DOHH2 (cell line): Measurements from ENCODE around the gene GREM1.

Experiments used
- H3F3A ChIP-seq: fragments of 200-600 bp; sonication (generic), shearing (Covaris generic); 2 replicates; pipeline ENCODE4 v1.6.0; 2016; ENCODE audit warnings: antibody characterized with exemption, mild to moderate bottlenecking; ENCODE audit not compliant: control insufficient read depth, insufficient read depth
- H3K27ac ChIP-seq: fragments of 200-600 bp; sonication (generic); 2 replicates; pipeline ENCODE4 v1.5.1; 2014; ENCODE audit warnings: low read depth, mild to moderate bottlenecking, low read length, moderate library complexity
- H3K27me3 ChIP-seq: fragments of 200-600 bp; sonication (generic); 2 replicates; pipeline ENCODE4 v1.6.1; 2014; ENCODE audit warnings: mild to moderate bottlenecking, low read length, mixed read lengths; ENCODE audit not compliant: control insufficient read depth
- H3K36me3 ChIP-seq: fragments of 200-600 bp; sonication (generic); 2 replicates; pipeline ENCODE4 v1.6.1; 2014; ENCODE audit warnings: mild to moderate bottlenecking, low read length, moderate library complexity, mixed read lengths; ENCODE audit not compliant: control insufficient read depth
- H3K4me1 ChIP-seq: fragments of 200-600 bp; sonication (generic); 2 replicates; pipeline ENCODE4 v1.6.1; 2014; ENCODE audit warnings: mild to moderate bottlenecking, low read length, mixed read lengths; ENCODE audit not compliant: control insufficient read depth
- H3K4me2 ChIP-seq: fragments of 200-600 bp; sonication (generic); 2 replicates; pipeline ENCODE4 v1.6.0; 2014; ENCODE audit warnings: mild to moderate bottlenecking, low read length, moderate library complexity
- H3K4me3 ChIP-seq: fragments of 200-600 bp; sonication (generic); 2 replicates; pipeline ENCODE4 v1.5.1; 2014; ENCODE audit warnings: mild to moderate bottlenecking, low read length, mixed read lengths
- H3K79me2 ChIP-seq: fragments of 200-600 bp; sonication (generic); 2 replicates; pipeline ENCODE4 v1.6.1; 2014; ENCODE audit warnings: mild to moderate bottlenecking, low read length, mixed read lengths; ENCODE audit not compliant: control insufficient read depth
- H3K9me2 ChIP-seq: fragments of 200-600 bp; sonication (generic); replicated peaks from 2 replicates; pipeline ENCODE4 v1.6.1; 2014; ENCODE audit warnings: mild to moderate bottlenecking, low read length, mixed read lengths; ENCODE audit not compliant: control insufficient read depth
- H3K9me3 ChIP-seq: fragments of 200-600 bp; sonication (generic); 2 replicates; pipeline ENCODE4 v1.6.1; 2014; ENCODE audit warnings: antibody characterized with exemption, low read length, mixed read lengths; ENCODE audit not compliant: control insufficient read depth, insufficient read depth
- H4K20me1 ChIP-seq: fragments of 200-600 bp; sonication (generic); 2 replicates; pipeline ENCODE4 v1.6.0; 2014; ENCODE audit warnings: low read depth, mild to moderate bottlenecking, antibody characterized with exemption, low read length, moderate library complexity; ENCODE audit not compliant: control insufficient read depth, insufficient read depth
- EZH2phosphoT487 ChIP-seq: fragments of 200-600 bp; sonication (generic); IDR thresholded peaks from 2 replicates; pipeline ENCODE4 v1.6.1; 2017; ENCODE audit warnings: borderline replicate concordance, mild to moderate bottlenecking, antibody characterized with exemption, low read length, moderate library complexity, mixed read lengths
- TF ChIP-seq, protein P1 (sequence below): fragments of 200-600 bp; sonication (generic); IDR thresholded peaks from one replicate; pipeline ENCODE4 v1.5.1; 2014; ENCODE audit warnings: antibody characterized with exemption, mild to moderate bottlenecking, low read depth, low read length; ENCODE audit not compliant: poor library complexity, severe bottlenecking

Gene GREM1

DNA sequence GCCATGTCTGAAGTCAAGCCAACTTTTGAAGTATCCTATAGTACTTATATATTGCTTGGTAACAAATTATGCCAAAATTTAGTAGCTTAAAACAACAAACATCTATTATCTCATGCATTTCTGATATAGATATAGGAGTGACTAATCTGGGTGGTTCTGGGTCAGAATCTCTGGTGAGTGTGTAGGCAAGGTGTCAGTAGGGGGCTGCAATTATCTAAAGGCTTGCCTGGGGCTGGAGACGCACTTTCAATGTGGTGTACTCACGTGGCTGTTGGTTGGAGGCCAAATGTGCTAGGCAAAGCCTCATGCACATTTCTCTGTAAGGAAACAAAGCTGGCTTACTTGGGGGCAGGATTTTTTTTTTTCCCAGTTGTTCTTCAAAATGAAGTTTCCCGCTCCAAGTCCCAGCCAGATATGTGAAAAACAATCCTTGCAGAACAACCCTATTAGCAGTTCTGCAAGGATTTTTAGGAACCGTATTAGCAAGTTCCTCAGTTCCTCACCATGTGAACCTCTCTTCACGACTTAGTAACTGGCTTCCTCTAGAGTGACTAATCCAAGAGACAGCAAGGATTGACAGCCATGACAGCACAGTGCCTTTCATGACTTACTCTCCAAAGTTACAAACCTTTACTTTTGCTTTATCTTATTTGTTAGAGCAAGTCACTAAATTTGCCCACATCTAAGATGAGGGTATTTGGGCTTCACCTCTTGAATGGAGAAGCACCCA is 25.8 kb downstream of the GREM1 start:
- H3K27me3 ChIP-seq, result no peaks in the 10 kb centered on the region
- no peaks in the 10 kb centered on the region for H3K4me1 ChIP-seq
- no peaks in the 10 kb centered on the region for H3K36me3 ChIP-seq
- no peaks in the 10 kb centered on the region for H4K20me1 ChIP-seq
- no peak overlapping the region for H3K4me2 ChIP-seq
- no peak overlapping the region for H3K27ac ChIP-seq
- H3F3A ChIP-seq, result no peaks in the 10 kb centered on the region
- no peaks in the 10 kb centered on the region for H3K9me3 ChIP-seq
- TF ChIP-seq, protein P1, sequence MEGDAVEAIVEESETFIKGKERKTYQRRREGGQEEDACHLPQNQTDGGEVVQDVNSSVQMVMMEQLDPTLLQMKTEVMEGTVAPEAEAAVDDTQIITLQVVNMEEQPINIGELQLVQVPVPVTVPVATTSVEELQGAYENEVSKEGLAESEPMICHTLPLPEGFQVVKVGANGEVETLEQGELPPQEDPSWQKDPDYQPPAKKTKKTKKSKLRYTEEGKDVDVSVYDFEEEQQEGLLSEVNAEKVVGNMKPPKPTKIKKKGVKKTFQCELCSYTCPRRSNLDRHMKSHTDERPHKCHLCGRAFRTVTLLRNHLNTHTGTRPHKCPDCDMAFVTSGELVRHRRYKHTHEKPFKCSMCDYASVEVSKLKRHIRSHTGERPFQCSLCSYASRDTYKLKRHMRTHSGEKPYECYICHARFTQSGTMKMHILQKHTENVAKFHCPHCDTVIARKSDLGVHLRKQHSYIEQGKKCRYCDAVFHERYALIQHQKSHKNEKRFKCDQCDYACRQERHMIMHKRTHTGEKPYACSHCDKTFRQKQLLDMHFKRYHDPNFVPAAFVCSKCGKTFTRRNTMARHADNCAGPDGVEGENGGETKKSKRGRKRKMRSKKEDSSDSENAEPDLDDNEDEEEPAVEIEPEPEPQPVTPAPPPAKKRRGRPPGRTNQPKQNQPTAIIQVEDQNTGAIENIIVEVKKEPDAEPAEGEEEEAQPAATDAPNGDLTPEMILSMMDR, result no peak
- no peak for TF ChIP-seq EZH2phosphoT487
- no peak overlapping the region for H3K4me3 ChIP-seq
- no peaks in the 10 kb centered on the region for H3K9me2 ChIP-seq
- H3K79me2 ChIP-seq, result no peaks in the 10 kb centered on the region

DNA sequence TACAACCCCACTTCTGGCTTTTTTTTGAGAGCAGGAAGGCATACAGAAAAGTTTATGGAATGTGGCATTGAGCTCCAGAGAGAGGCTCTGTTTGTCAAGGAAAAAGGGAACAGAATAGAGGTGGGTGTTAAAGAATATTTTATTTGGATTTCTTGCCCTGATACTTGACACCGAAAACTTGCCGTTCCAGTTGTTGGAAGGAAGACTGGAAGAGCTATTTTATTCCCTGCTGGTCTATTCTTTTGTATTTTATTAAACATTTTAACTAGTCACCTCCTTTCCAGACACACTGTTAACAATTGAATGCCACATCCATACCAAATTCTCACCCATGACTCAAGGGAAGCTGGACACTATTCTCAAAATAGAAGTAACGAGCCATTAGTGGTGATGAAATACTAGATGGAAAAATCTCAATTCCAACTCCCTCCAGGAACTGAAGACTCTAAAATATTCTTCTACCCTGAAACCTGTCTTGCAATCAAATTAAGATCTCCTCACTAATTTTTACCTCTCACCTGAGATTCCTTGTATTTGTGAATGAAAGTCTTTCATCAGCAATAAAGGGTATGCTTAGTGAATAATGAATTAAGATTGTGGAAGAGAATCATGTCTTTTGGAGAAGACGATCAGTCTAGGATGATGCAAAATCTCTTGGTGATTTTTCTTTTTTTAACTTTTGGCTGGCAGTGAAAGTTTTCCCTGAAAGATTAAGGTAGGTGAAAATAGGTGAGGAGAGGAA is 28.5 kb downstream of the GREM1 start:
- H3K27ac ChIP-seq, result no peak overlapping the region
- H3K27me3 ChIP-seq, result no peaks in the 10 kb centered on the region
- no peaks in the 10 kb centered on the region for H3K9me3 ChIP-seq
- no peaks in the 10 kb centered on the region for H3F3A ChIP-seq
- H3K79me2 ChIP-seq, result no peaks in the 10 kb centered on the region
- H3K4me1 ChIP-seq, result no peaks in the 10 kb centered on the region
- H3K4me2 ChIP-seq, result no peak overlapping the region
- no peaks in the 10 kb centered on the region for H3K9me2 ChIP-seq
- H3K36me3 ChIP-seq, result no peaks in the 10 kb centered on the region
- no peak overlapping the region for H3K4me3 ChIP-seq
- TF ChIP-seq EZH2phosphoT487, result no peak
- TF ChIP-seq, protein P1, result no peak
- H4K20me1 ChIP-seq, result no peaks in the 10 kb centered on the region

DNA sequence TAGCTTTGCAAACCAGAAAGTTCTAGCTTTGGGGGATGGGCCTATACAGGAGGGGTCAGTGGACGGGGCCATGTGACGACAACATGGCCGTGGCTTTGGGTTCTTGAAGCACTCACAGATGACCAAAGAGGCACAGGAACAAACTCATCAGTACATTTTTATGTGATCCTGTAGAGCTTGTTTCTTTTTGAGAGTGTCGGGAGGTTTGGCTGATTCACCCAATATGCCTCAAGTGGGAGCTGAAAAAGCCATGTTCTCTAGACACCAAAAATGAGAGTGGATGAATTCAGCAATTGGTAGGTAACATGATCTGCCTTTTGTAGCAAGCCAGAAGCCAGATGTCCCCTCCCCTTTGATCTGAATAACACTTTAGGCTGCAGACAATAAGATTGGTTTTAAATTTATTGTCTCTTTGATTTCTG is 30.1 kb downstream of the GREM1 start:
- H3K9me2 ChIP-seq, result no peaks in the 10 kb centered on the region
- TF ChIP-seq, protein P1, result no peak
- no peak for TF ChIP-seq EZH2phosphoT487
- no peaks in the 10 kb centered on the region for H3K4me1 ChIP-seq
- no peaks in the 10 kb centered on the region for H3K79me2 ChIP-seq
- no peaks in the 10 kb centered on the region for H3K36me3 ChIP-seq
- no peaks in the 10 kb centered on the region for H3K27me3 ChIP-seq
- H4K20me1 ChIP-seq, result no peaks in the 10 kb centered on the region
- H3K27ac ChIP-seq, result no peak overlapping the region
- no peak overlapping the region for H3K4me2 ChIP-seq
- no peaks in the 10 kb centered on the region for H3F3A ChIP-seq
- no peaks in the 10 kb centered on the region for H3K9me3 ChIP-seq
- no peak overlapping the region for H3K4me3 ChIP-seq
